Heart left ventricle (tissue), 16 donors: ENCODE measurements around the gene CNBP. TPM values are rescaled to one million over a fixed set of nuclear protein-coding genes. Genes with fewer than 3 reads are reported as not detected.
"Not testable (repeated sequence)": the region's sequence is repeated elsewhere in the genome, so short reads cannot be mapped to it uniquely, and the experiment has no call there.

Experiments
- ATAC-seq, 4 donors: fragments of 200-7000 bp; cut with Tn5 transposase; one replicate each; pipeline ENCODE4 v1.9.1; 2020 to 2022; ENCODE audit warnings: moderate library complexity in 4 of 4, mild to moderate bottlenecking in 3 of 4, moderate number of reproducible peaks in 1 of 4
- DNase-seq, 5 donors: peaks; one replicate each; pipeline ENCODE4 v3.0.0-alpha.2; 2020
- H3K27ac ChIP-seq, 12 donors: fragments of 200-600 bp; sonication (generic) in 4 of 12; one replicate each; pipeline versions ENCODE4 v1.5.0 to v1.8.0; 2016 to 2022; ENCODE audit warnings: mild to moderate bottlenecking in 2 of 12
- H3K27me3 ChIP-seq, 9 donors: fragments of 200-600 bp; sonication (generic) in 2 of 9; one replicate each; pipeline versions ENCODE4 v1.5.1 to v1.8.0; 2016 to 2022; ENCODE audit warnings: mild to moderate bottlenecking in 3 of 9
- H3K36me3 ChIP-seq, 9 donors: fragments of 200-600 bp; sonication (generic) in 2 of 9; one replicate each; pipeline versions ENCODE4 v1.5.0 to v1.8.0; 2018 to 2022; ENCODE audit warnings: mild to moderate bottlenecking in 2 of 9
- H3K4me1 ChIP-seq, 12 donors: fragments of 200-600 bp; sonication (generic) in 4 of 12; one replicate each; pipeline versions ENCODE4 v1.5.0 to v1.8.0; 2016 to 2022; ENCODE audit warnings: mild to moderate bottlenecking in 3 of 12
- H3K4me3 ChIP-seq, 12 donors: fragments of 200-600 bp; sonication (generic) in 4 of 12; one replicate each; pipeline versions ENCODE4 v1.5.0 to v1.8.0; 2017 to 2022; ENCODE audit warnings: mild to moderate bottlenecking in 9 of 12, moderate library complexity in 4 of 12
- H3K9me3 ChIP-seq, 12 donors: fragments of 200-600 bp; sonication (generic) in 4 of 12; one replicate each; pipeline versions ENCODE4 v1.5.0 to v1.8.0; 2016 to 2022; ENCODE audit warnings: mild to moderate bottlenecking in 1 of 12
- CTCF ChIP-seq, 12 donors: fragments of 200-600 bp; sonication (generic) in 4 of 12; IDR thresholded peaks; one replicate each; pipeline versions ENCODE4 v1.5.0 to v1.8.0; 2018 to 2022; ENCODE audit warnings: antibody characterized with exemption in 12 of 12, mild to moderate bottlenecking in 5 of 12
- POLR2A ChIP-seq, 2 donors: fragments of 450-650 bp; IDR thresholded peaks; one replicate each; pipeline ENCODE4 v1.6.1; 2017; ENCODE audit warnings: antibody characterized with exemption in 2 of 2, mild to moderate bottlenecking in 2 of 2, moderate library complexity in 2 of 2
- WGBS, 4 donors: extraction: QIAGEN DNeasy Blood & Tissue Kit in 2 of 4; methylation state at CpG; one replicate each; pipeline versions ENCODE4 v1.1.5 to v1.1.7; 2013 to 2018; 5-methylcytosine and 5-hydroxymethylcytosine counted together
- intact Hi-C, 10 donors: fragments of 100-400 bp; cut with DNase I; formaldehyde crosslinking; loops; one replicate each; pipeline versions ENCODE4 v1.11.1 to v1.14.2; 2022
- polyA plus RNA-seq, 2 donors: library from polyadenylated mRNA; stranded (reverse); fragments of 200-250 nt; gene quantifications; one replicate each; pipeline ENCODE4 v1.2.3, GENCODE V29; 2013
- total RNA-seq, 9 donors: library from RNA; depleted of rRNA in 2 of 9; stranded (reverse); fragments of >200 nt in 2 of 9; fragmentation: NEBNext Ultra II Directional in 3 of 9; extraction: Animal tissue kit (Norgen Biotek cat#: 25700) in 3 of 9; gene quantifications; one replicate each; pipeline versions ENCODE4 v1.1.0 to v1.2.4, GENCODE V29; 2016 to 2023
- donor health status: ischemic (EF 13 %, LVEDD 7.1; RV severe dilation, severe dysfunction).
- donor health status: healthy with polysubstance abuse.
- donor health status: DM: no; HTN: yes; CAD: no.
- donor health status: DM: no; HTN: no; CAD: no.
- donor health status: ischemic (EF 25% LVEDD 6.9; RV normal size, moderate dysfunction).
- donor health status: ischemic (EF 25% LVEDD 5.7; RV mildly dilated, moderate dysfunction).
- donor health status: healthy.
- donor health status: DM: yes; HTN: yes; CAD: no.
- donor health status: ischemic (EF 35%, LVEDD 5.7; RV mildly dilated, moderate dysfunction).
- donor health status: nonischemic (EF 11% LVEDD 7.7; RV severe dilation, severe dysfunction).
- donor health status: DM: yes; HTN: yes; CAD: no.
- donor health status: PGD.
- donor health status: ischemic (EF 29% LVEDD 5.4; RV normal size, mild dysfunction).
- donor health status: nonischemic (EF 23%, LVEDD 6.1; RV moderate dilation, normal function).

The CNBP gene
- total and polyA plus RNA-seq, 11 donors: 376 to 743 (median 501) TPM

- intact Hi-C loops: loop anchor here in 1 of 10 donors (5.0 kb wide), 1 partner anchor 39 kb away; no protein-coding TSS in a partner anchor
- Histone ChIP-seq H3K27ac (peak overlapping the region in 8 of 12 donors; percentile 30 to 97 (median 56)), H3K27me3 (no peaks in the 10 kb centered on the region), H3K4me1 (peaks cover 0 to 34% (median 15%) of the 10 kb centered on the region in 12 donors), H3K9me3 (no peaks in the 10 kb centered on the region), H3K4me3 (no peak overlapping the region), H3K36me3 (no peaks in the 10 kb centered on the region)
- TF ChIP-seq CTCF (IDR thresholded peaks at IDR 0.05) (no peak), POLR2A (IDR thresholded peaks at IDR 0.05) (no peak)
- DNase-seq (no peak), ATAC-seq (no peak)
- 42 to 59% (median 47%) methylated on average over 1 of the region's 1 CpG for WGBS, 4 donors
These were observed 4.2 kb upstream of the CNBP start for GRCh38 chr3:129187857-129188256.

- Histone ChIP-seq H3K4me1 (peaks cover 0 to 48% (median 26%) of the 10 kb centered on the region in 12 donors), H3K27ac (peak overlapping the region in 7 of 12 donors; percentile 14 to 99 (median 95)), H3K9me3 (no peaks in the 10 kb centered on the region), H3K36me3 (peaks cover 0 to 1% (median 0%) of the 10 kb centered on the region in 9 donors), H3K27me3 (no peaks in the 10 kb centered on the region), H3K4me3 (no peak overlapping the region)
- ATAC-seq (no peak), DNase-seq (no peak)
- intact Hi-C loops: loop anchor here in 1 of 10 donors (5.0 kb wide), 1 partner anchor 42 kb away; no protein-coding TSS in a partner anchor
- no peak for TF ChIP-seq CTCF (IDR thresholded peaks at IDR 0.05)
- no peak for TF ChIP-seq POLR2A (IDR thresholded peaks at IDR 0.05)
- WGBS, 4 donors: 79 to 88% (median 81%) methylated on average over 3 of the region's 3 CpGs
These were observed 2.1 kb upstream of the CNBP start for GRCh38 chr3:129185783-129186182.

GRCh38 chr3:129184784-129185542 lies 1.3 kb upstream of the CNBP start:
- intact Hi-C loops: loop anchor here in 8 of 10 donors (1.0 to 5.0 kb wide), 4 partner anchors 40 to 63 kb away; partner anchors contain the start of genes COPG1 (in 5 of the 8) and RAB43 (in 1 of the 8)
- not testable (repeated sequence) for H3K9me3 ChIP-seq, H3K27me3 ChIP-seq, DNase-seq, H3K36me3 ChIP-seq, ATAC-seq
- 80 to 87% (median 83%) methylated on average over 20 of the region's 20 CpGs for WGBS, 4 donors
- H3K4me1 ChIP-seq: peaks cover 6 to 56% (median 33%) of the 10 kb centered on the region in 12 donors
- peak overlapping the region; percentile 58 to 99 (median 85) for H3K4me3 ChIP-seq
- H3K27ac ChIP-seq: peak overlapping the region; percentile 92 to 100 (median 98)

- Histone ChIP-seq H3K9me3 (no peaks in the 10 kb centered on the region), H3K27ac (peak overlapping the region; percentile 92 to 100 (median 98)), H3K36me3 (peaks cover 0 to 13% (median 5%) of the 10 kb centered on the region in 9 donors), H3K4me3 (peak overlapping the region; percentile 58 to 99 (median 85)), H3K27me3 (no peaks in the 10 kb centered on the region), H3K4me1 (peaks cover 9 to 63% (median 40%) of the 10 kb centered on the region in 12 donors)
- DNase-seq (peak in 3 of 5 donors; percentile 25 to 53 (median 40)), ATAC-seq (peak in 3 of 4 donors; percentile 6 to 30 (median 23))
- TF ChIP-seq POLR2A (IDR thresholded peaks at IDR 0.05) (no peak), CTCF (IDR thresholded peaks at IDR 0.05) (no peak)
- intact Hi-C loops: loop anchor here in 8 of 10 donors (1.0 to 5.0 kb wide), 4 partner anchors 41 to 63 kb away; partner anchors contain the start of genes COPG1 (in 5 of the 8) and RAB43 (in 1 of the 8)
- WGBS, 4 donors: 0 to 4% (median 1%) methylated on average over 5 of the region's 5 CpGs
These were observed 631 bp upstream of the CNBP start for GRCh38 chr3:129184396-129184657.
